T-helper 2 cell (primary cell): ENCODE results near the gene HSP90AB1.
A peak's percentile ranks its signal among the peaks of the same experiment; 100 is the strongest.

Experiments
- DNase-seq, 5 experiments: peaks; one replicate each; pipeline versions ENCODE4 v3.0.0 to v3.0.0-alpha.2; 2012 to 2022

HSP90AB1 gene

DNA sequence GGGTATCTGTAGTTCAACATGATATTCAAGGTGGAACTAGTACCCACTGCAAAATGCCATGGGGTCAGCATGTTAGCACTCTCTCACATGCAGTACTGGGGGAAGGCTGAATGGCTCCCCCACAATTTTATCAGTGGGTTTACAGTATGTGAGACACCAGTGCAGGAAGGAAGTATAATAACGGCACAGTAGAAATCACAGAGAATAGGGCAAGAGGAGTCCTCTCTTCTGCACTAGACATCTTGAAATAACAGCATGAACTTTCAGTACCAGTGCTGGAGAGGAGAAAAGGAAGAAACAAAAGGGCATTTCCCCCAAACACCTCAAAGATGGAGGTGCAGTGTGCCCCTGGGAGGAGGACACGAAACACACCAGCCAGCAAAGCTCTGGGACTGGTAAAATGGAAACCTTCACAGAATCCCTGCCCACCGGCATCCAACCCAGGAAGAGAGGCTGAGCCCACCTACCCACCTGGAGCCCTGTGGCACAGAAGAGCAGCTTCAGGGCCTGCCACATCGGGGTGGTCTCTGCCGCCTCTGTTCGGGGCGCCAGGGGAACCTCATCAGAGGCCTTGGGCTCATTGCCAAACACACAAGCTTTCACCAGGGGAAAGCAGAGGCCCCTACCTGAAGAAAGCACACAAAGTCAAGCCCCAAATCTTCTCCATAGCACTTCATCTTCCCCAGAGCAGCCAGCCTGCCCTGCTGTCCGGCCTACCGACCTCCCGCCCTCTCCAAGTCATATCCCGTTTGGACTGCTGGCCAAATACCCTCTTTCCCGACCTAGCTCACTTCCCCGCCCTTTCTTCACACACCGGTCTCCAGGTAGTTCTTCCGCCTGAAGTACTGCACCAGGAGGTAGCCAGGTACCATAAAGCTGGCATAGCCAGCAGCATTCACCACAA, 9.2 kb downstream of the HSP90AB1 start:
- no peak for DNase-seq

DNA sequence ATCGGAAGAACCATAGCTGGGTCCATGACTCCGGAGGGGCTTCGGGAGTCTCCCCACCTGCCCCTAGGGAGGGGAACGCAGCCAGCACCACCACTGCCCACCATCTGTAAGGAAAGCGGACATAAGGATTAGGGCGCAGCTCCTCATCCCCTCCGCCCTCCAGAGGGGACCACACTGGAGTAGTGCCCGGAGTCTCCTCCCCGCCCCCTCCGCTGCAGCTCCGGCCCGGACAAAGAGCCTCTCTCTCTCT, 9.8 kb downstream of the HSP90AB1 start:
- peak in 1 of 5 experiments; percentile 34 for DNase-seq

DNA sequence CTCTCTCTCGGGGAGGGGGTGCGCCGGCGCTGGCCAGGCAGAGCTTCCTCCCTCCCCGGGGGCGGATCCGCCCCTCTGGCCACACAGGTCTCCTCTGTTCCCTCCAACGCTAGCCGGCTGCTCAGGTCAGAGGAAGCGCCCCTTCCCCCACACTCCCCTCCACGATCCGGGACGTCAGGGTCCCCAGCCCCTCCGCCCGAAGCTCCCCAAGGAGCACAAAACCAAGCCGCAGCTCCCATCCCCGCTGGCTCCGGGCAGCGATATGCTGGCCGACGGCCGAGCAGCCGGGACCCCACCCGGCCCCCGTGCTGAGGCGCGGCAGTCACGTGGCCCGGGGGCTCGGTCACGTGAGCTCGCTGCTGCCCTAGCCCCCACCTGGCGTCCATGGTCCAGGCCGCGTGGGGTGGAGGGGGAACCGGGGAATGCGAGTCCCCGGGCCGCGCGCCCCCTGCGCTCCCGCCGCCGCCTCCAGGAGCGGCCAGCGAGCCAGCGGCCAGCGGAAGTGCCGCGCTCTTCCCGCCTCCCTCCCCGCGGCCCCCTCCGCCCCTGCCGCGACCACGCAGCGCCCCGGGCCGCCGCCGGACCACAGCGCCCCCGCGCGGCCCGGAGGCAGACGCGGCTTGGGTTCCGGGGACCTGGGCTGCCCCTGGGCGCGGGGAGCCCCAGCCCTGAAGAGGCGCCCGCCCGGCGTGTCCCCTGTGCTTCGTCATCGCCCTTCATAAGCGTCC, 10.3 kb downstream of the HSP90AB1 start, which contains the start of gene SLC35B2:
Gene SLC35B2, minus strand, starts transcription at position 504 of the 728 bp plus-strand sequence. Its CDS starts 118 bp downstream, at position 386.
- DNase-seq, result peak; percentile 40 to 81 (median 55)

DNA sequence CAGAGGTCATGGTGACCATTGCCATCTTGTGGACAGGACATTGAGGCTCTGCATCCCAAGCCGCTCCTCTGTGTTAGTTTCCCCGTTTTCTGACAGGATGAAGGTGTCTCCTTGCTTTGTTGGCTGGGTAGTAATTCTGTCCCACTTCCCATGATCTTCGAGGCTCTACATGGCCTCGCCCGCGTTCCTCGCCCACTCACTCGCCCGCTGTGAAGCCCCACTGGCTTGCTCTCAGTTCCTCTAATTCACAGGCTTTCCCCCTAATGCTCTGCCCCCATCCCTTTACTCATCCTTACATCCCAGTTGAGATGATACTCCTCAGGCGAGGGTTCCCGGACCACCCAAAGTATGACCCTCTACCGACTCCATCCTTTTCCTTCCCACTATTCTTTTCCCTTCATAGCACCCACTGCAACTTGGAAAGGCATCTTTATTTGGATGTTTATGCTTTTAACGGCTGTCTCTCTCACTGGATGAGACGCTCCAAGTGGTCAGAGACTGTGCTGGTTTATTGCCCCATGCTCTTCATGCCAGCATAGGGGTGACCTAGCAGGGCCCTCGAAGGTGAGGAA, 10.9 kb downstream of the HSP90AB1 start:
- no peak for DNase-seq

DNA sequence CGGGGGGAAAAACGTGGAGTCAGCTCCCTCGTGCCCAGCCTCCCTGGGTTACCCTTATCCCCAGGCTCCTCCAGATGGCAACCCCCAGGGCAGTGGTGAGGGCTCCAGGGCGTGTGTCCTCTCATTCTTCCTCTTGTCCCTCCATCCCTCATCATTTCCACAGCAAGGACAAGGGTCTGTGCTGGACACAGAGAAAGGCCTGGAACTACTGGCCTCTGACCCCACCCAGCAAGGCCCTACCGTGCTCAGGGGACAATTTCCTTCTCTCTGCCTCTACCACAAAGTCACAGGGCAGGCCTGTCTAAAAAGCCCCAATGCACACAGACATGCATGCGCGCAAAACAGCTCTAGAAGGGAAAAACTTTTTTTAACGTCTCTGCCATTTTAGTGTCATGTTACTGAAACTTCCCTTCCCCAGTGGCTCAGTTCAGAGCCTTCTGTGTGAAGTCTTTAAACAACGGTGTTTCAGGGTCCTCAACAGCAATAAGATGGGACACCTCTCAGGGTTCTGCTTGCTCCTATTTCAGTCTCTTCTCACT, 11.5 kb downstream of the HSP90AB1 start:
- DNase-seq, result no peak

DNA sequence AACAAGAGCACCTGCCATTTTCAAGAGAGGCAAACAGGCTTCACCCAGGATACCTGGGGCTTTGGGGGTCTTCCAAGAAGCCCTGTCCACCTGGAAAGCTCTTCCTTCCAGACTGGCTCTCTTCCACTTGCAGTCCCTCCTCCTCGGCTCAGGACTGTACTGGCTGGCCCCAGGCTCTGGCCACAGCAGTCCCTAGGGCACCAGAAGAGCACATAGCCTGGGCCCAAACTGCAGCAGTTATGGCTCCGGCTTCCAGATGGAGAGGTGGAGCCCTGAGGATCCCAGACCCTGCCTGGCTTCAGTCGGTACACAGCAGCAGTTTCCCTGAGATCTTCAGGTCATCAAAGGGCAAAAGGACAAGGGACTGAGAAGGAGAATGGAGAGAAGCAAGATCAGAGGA, 12.0 kb downstream of the HSP90AB1 start:
- DNase-seq, result no peak

DNA sequence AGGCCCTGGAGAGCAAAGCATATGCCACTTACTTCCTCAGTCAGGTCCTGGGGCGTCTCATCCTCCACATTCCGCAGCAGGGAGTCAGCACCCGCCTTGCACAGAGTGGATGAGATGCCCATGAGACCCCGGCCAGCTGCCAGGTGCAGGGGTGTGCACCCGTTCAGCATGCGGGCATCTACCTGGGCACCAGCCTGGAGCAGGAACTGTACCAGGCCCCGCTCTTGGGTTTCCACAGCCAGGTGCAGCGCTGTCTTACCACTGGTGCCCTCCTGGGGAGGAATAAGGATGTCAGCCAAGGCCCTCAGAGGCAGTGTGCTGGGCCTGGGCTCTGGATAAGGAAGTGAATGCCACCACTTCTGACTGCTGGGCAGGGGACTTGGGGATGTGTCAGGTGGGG, 13.1 kb downstream of the HSP90AB1 start:
- DNase-seq, result no peak

DNA sequence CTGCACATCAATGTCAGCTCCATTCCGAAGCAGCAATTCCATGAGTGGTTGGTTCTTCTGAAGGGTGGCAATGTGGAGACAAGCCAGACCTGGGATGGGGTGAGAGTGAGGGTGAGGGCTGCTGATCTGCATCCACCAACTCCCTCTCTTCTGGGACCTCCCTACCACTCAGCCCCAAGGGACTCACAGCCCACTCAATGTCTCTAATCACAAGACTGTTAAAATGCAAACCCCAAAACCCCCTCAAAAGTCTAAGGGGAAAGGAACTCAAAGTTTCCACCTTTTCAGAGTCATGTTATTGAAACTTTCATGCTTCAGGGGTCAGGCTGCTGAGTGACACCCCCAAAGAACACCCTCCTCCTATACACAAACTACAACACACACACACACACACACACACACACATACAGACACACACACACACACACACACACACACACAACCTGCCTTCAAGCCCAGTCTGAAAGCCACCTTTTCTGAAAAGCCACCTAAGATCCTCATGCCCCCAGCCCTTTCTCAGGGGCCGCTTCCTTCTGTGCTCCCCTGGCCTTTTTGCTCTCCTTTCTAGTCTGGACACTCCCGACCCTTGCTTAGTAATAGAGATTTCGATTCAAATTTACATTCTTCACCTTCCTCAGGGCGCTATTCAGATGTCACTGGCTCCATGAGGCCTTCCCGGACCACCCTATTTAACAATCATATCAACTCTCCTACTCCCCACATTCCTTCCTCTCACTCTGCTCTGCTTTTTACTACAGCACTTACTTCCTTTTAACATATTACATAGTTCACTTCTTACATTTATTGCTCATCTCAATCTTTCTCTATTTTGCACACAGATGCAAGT, 13.8 kb downstream of the HSP90AB1 start:
- DNase-seq, result no peak

DNA sequence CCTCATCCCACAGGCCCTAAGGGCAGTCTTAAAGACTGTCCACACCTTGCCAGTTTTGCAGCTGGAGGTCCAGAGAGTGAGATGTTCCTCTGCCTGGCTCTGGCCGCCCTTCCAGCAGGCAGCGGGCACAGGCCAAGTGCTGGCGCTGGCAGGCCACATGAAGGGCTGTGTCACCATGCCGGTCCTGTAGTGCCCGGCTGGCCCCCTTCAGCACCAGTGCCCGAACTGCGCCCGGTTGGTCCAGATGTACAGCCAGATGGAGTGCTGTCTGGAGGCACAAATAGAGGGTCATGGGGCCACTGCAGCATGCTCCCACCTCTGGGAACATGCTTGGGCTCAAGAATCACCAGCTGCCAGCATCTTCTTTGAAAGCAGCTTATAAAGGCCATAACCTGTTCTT, 14.7 kb downstream of the HSP90AB1 start:
- no peak for DNase-seq

DNA sequence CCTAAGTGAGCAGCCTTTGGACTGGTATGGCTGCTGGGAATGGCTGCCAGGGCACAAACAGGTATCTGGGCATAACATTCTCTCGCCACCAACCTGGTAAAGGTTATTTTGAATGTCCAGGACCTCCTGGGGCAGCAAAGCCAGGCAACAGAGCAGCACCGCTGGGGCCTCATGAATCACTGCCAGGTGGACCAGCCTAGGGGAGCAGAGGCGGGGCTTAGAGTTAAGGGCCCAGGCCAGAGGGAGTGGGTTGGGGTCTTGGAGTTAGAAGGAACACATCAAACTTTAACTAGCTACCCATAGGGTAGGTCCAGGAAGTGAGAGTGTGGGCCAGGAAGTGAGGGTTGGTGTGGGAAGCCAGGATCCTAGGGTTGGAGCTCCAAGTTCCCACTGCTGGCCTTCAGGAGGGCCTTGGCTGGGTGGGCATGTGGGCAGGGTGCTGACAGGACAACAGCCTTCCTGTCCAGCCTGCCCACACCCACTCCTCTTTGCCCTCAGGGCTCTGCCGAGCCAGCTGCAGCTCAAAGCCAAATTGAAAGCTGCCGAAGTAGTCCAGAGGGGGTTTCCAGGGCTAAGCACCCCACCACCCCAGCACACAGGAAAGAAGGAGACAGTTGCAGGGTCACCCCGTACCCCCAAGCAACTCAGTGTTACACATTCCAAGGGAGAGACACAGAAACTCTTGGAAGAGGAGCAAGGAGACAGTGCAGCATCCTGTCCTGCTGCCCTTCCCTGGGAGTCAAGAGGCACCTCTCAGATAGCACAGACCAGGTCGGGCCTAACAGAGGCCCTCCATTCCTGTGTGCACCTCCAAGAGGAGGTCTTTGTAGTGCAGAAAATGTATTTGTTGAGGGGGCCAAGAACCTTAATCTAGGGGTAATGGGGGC, 15.8 kb downstream of the HSP90AB1 start:
- DNase-seq, result no peak

DNA sequence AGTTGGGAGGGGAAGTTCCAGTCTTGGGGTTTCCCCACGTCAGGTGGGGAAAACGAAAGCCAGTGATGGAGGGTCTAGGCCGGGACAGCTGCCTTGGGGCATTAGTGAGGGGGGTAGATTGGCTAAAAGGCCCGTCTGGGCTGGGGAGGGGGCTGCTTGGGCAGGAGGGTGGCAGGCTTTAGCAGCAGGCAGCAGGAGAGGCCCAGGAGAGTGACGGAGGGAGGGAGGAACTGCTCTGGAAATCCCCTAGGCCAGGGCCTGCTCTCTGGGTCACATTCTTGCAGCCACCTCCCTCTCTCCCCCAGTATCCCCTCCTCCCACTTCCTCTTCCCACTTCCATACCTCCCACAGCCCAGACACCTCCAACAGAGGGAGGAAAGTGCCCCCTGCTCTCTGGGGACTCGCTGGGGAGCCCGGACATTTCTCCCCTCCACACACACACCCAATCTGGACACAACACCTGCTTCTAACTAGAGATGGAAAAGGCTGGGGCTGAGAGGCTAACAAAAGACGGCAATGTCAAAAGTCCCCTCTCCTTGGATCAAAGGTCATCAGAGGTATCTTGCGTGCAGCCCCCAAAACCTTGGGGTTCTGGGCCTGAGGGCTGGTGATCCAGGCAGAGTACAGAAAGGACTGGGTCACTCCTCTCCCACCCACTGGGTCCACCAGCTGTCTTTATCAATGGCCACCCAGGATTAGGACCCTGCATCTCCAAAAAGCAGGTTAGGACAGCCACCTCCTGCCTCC, 16.6 kb downstream of the HSP90AB1 start:
- DNase-seq, result peak in 4 of 5 experiments; percentile 32 to 63 (median 44)

DNA sequence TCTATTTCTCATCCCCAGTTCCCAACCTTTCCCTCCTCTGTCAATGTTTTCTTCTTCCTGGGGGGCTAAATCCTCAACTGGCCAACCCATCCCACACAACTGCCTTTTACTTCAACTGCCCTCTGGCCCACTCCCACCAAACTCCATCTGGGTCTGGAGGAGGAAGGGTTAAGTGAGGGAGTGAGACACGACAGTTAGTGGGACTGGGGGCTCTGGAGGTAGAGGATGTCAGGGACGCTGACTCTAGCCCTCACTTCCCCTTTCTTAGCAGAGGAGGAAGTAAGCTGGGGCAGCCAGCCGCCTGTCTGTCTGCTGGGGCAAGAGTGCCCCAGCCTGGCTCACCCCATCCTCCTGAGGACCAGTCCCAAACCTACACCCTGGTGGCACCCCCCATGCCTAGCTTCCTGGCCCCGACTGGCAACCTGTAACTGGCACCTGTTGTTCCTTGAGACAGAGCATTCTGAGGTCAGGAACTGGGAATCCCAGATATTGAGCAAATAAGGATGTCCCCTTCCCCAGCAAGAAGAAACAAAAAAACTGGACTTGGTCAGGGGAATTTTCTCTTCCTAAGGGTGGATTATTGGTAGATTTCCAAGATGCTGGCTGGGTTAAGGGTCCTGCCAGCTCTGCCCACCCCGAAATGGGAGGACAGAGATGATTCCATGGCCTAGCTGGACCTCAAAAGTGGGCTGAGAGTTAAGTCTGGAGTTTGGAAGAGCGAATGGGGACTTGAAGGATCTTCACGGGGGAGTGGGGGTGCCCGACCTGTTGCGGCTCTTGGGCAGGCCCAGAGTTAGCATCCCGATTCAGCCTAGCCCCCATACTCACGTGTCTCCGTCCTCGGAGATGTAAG, 17.5 kb downstream of the HSP90AB1 start:
- peak in 2 of 5 experiments; percentile 42 to 66 for DNase-seq

DNA sequence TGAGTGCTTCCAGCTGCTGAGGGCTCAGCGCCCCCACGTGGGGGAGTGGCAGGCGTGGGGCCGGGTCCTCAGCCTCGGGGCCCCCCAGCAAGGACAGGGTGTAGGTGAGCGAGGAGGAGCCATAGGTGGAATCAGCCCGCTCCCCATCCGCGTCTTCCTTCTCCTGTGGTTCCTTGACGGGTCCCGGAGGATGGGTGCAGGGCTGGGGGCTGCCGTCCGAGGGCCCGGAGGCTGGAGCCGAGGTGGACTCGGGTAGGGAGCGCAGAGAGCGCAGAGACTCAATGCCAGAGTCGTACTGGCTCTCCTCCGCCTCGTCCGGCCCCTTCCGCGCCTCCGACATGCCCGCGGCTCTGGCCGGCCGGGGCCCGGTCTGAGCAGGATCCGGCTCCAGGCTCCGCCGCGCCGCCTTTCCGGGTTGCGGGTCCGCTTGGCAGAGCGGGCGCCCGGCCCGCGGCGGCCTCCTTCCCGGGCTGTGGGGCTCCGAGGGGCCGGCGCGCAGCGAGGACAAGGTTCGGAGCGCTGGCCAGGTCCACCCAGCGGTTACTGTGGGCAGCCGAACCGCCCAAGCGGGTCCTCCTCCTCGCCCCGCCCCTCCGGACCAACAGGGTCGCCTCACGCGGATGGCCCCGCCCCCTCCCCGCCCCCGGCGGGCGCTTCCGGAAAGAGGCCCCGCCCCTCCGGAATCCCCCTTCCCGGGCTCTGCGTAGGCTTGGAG, 18.3 kb downstream of the HSP90AB1 start, which contains the start of gene NFKBIE:
Gene NFKBIE, minus strand, starts transcription at position 545 of the 715 bp plus-strand sequence. Its CDS starts 205 bp downstream, at position 340.
- DNase-seq, result peak; percentile 90 to 97 (median 93)

DNA sequence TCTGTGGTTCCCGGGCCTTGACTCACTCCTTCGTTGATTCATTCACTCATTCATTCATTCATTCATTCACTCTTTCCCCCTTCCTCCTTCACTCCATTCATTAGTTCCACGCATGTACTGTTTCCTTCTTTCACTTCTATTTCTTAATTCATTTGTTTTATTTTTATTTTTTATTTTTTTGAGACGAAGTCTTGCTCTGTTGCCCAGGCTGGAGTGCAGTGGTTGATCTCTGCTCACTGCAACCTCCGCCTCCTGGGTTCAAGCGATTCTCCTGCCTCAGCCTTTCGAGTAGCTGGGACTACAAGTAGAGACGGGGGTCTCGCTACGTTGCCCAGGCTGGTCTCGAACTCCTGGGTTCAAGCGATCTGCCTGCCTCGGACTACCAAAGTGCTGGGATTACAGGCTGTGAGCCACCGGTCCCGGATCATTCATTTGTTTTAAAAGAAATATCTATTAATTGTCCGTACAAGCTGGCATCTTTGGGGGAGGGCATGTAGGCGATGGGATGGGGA, 18.9 kb downstream of the HSP90AB1 start:
- DNase-seq, result no peak

DNA sequence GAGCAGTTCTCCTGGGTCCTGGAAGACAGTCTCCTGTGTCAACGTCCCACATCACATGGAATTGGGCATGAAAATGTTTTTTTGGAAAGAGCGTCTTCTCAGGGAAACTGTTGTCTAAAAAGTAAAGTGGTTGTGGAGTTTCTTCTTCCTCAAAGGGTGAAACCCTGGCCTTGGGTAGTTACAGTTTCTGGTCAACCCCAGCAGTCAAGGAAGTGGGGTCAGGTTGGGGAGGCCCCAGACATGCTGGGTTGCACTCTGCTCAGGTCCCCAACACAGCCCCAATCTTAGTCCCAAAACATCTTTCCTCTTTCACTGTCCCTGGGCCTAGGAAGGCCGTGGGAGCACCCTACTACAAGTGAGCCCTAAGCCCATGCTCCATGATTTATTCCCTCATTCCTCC, 19.4 kb downstream of the HSP90AB1 start:
- no peak for DNase-seq

DNA sequence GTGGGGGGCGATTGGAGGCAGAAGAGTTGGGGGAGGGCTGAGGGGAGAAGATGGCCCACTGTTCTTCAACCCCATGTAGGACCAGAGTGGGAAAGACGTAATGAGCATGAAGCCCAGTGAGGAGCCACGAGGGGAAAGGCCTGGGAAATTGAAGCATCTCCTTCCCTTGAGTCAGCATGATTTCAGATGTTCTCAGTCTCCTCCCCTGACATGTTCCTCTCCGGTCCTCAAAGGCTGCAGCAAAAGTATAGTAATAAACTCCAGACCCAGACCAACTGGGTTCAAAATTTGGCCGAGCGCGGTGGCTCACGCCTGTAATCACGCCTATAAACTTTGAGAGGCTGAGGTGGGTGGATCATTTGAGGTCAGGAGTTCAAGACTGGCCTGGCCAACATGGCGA, 20.4 kb downstream of the HSP90AB1 start:
- no peak for DNase-seq

DNA sequence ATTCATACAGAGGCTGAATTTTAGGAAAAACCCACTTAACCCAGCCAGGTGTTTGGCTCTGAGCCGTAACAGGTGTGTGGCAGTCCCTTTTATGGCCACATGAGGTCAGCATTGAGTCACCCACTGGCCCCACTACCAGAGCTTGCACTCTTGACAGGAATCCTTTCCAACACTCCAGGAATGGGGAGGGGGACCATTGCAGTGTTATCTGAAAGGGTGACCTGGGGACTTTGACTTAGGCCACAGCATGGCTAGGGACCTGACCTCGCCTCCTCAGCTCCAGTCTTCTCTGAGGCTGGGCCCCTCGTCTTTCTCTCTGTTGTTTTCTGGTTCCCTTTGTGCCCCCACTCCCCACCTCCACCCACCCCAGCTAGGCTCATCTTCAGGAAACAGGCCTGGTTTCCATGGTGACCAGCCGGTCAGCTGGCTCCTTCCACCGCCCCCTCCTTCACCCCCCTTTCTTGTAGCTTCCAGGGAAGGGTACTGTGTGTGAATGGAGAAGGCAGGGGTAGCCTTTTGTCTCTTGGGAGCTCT, 21.3 kb downstream of the HSP90AB1 start:
- DNase-seq, result peak in 4 of 5 experiments; percentile 40 to 52 (median 51)
